Liver (tissue), 9 donors: ENCODE data around the gene RAB39B. TPM values are rescaled to one million over a fixed set of nuclear protein-coding genes. Genes with fewer than 3 reads are reported as not detected.

Experiments used
- DNase-seq: peaks from one replicate; pipeline ENCODE4 v3.0.0-alpha.2; 2017; ENCODE audit warnings: low spot score
- H3K27ac ChIP-seq, 2 donors: one replicate each; pipeline ENCODE4 v1.7.0; 2013; ENCODE audit warnings: inconsistent platforms in 2 of 2, low read length in 2 of 2, control low read depth in 1 of 2, low read depth in 1 of 2, mild to moderate bottlenecking in 1 of 2
- H3K27me3 ChIP-seq, 4 donors: one replicate each; pipeline versions ENCODE4 v1.6.1 to v1.7.0; 2013; ENCODE audit warnings: low read length in 3 of 4, inconsistent platforms in 1 of 4, mild to moderate bottlenecking in 1 of 4, moderate library complexity in 1 of 4; ENCODE audit not compliant: control insufficient read depth in 4 of 4, insufficient read depth in 4 of 4
- H3K36me3 ChIP-seq, 4 donors: one replicate each; pipeline versions ENCODE4 v1.6.1 to v1.7.0; 2013; ENCODE audit warnings: low read length in 3 of 4, mild to moderate bottlenecking in 3 of 4, low read depth in 1 of 4, moderate library complexity in 1 of 4; ENCODE audit not compliant: control insufficient read depth in 4 of 4, insufficient read depth in 3 of 4
- H3K4me1 ChIP-seq, 4 donors: one replicate each; pipeline versions ENCODE4 v1.6.1 to v1.7.0; 2013; ENCODE audit warnings: low read length in 3 of 4, mild to moderate bottlenecking in 3 of 4, moderate library complexity in 1 of 4; ENCODE audit not compliant: control insufficient read depth in 4 of 4, insufficient read depth in 4 of 4
- H3K4me3 ChIP-seq, 3 donors: one replicate each; pipeline versions ENCODE4 v1.6.1 to v1.7.0; 2013; ENCODE audit warnings: low read length in 3 of 3, control low read depth in 1 of 3, low read depth in 1 of 3, mild to moderate bottlenecking in 1 of 3
- H3K9ac ChIP-seq, 2 donors: one replicate each; pipeline ENCODE4 v1.7.0; 2013; ENCODE audit warnings: low read length in 2 of 2, mild to moderate bottlenecking in 2 of 2, moderate library complexity in 2 of 2, control low read depth in 1 of 2, low read depth in 1 of 2
- H3K9me3 ChIP-seq, 4 donors: one replicate each; pipeline versions ENCODE4 v1.6.1 to v1.7.0; 2013; ENCODE audit warnings: low read length in 3 of 4; ENCODE audit not compliant: control insufficient read depth in 4 of 4
- CTCF ChIP-seq: fragments of 150-350 bp; IDR thresholded peaks from 2 replicates; pipeline ENCODE4 v1.5.1; 2017; ENCODE audit warnings: improper control_type of control experiment, low read depth, low read length; ENCODE audit not compliant: missing input control
- EGR1 ChIP-seq, 2 donors: IDR thresholded peaks; 2 replicates each; pipeline ENCODE4 v1.6.1; 2016 to 2018; ENCODE audit warnings: antibody characterized with exemption in 2 of 2, low read depth in 2 of 2
- FOXA1 ChIP-seq: IDR thresholded peaks from 2 replicates; pipeline ENCODE4 v1.6.1; 2016; ENCODE audit warnings: antibody characterized with exemption
- FOXA2 ChIP-seq: IDR thresholded peaks from 2 replicates; pipeline ENCODE4 v1.6.1; 2016; ENCODE audit warnings: antibody characterized with exemption
- GABPA ChIP-seq, 2 donors: IDR thresholded peaks in 1 of 2; conservative IDR thresholded peaks in 1 of 2; 2 replicates each; pipeline ENCODE4 v1.6.1; 2016; ENCODE audit warnings: antibody characterized with exemption in 2 of 2, mild to moderate bottlenecking in 1 of 2, moderate library complexity in 1 of 2
- HNF4A ChIP-seq, 2 donors: conservative IDR thresholded peaks; 2 replicates each; pipeline ENCODE4 v1.6.1; 2016; ENCODE audit warnings: antibody characterized with exemption in 2 of 2, mild to moderate bottlenecking in 2 of 2
- HNF4G ChIP-seq: IDR thresholded peaks from 2 replicates; pipeline ENCODE4 v1.6.1; 2016; ENCODE audit warnings: antibody characterized with exemption
- JUND ChIP-seq, 2 donors: IDR thresholded peaks; 2 replicates each; pipeline ENCODE4 v1.6.1; 2016; ENCODE audit warnings: antibody characterized with exemption in 2 of 2
- NR2F2 ChIP-seq: IDR thresholded peaks from 2 replicates; pipeline ENCODE4 v1.6.1; 2016; ENCODE audit warnings: antibody characterized with exemption
- RAD21 ChIP-seq, 2 donors: IDR thresholded peaks; 2 replicates each; pipeline ENCODE4 v1.6.1; 2016; ENCODE audit warnings: antibody characterized with exemption in 2 of 2, mild to moderate bottlenecking in 2 of 2
- RXRA ChIP-seq, 2 donors: IDR thresholded peaks; 2 replicates each; pipeline ENCODE4 v1.6.1; 2017 to 2018; ENCODE audit warnings: antibody characterized with exemption in 2 of 2, mild to moderate bottlenecking in 1 of 2
- SP1 ChIP-seq: IDR thresholded peaks from 2 replicates; pipeline ENCODE4 v1.6.1; 2018; ENCODE audit warnings: antibody characterized with exemption, mild to moderate bottlenecking
- TAF1 ChIP-seq: conservative IDR thresholded peaks from 2 replicates; pipeline ENCODE4 v1.6.1; 2016; ENCODE audit warnings: antibody characterized with exemption, mild to moderate bottlenecking
- YY1 ChIP-seq: IDR thresholded peaks from 2 replicates; pipeline ENCODE4 v1.6.1; 2016; ENCODE audit warnings: antibody characterized with exemption, mild to moderate bottlenecking
- ZBTB33 ChIP-seq: IDR thresholded peaks from 2 replicates; pipeline ENCODE4 v1.6.1; 2016; ENCODE audit warnings: antibody characterized with exemption
- WGBS: extraction: QIAGEN DNeasy Blood & Tissue Kit; methylation state at CpG from one replicate; pipeline ENCODE4 v1.1.7; 2013; 5-methylcytosine and 5-hydroxymethylcytosine counted together
- polyA plus RNA-seq, 2 donors: library from polyadenylated mRNA; stranded (reverse) in 1 of 2; unstranded in 1 of 2; fragments of 200-250 nt in 1 of 2; fragments of >200 nt in 1 of 2; fragmentation: Nextera tagmentation in 1 of 2; extraction: Ambion mirVana in 1 of 2; gene quantifications; one replicate each; pipeline versions ENCODE4 v1.2.1 to v1.2.3, GENCODE V29; 2013 to 2015
- total RNA-seq, 2 donors: library from RNA; depleted of rRNA; stranded (reverse); fragments of >200 nt; gene quantifications; one replicate each; pipeline ENCODE4 v1.2.3, GENCODE V29; 2014
- TF ChIP-seq, protein P1 (sequence below): IDR thresholded peaks from 2 replicates; pipeline ENCODE4 v1.6.1; 2016; ENCODE audit warnings: antibody characterized with exemption, mild to moderate bottlenecking
- donor health status: healthy.
- donor health status: healthy.
- donor health status: healthy.
- donor health status: healthy.
- donor health status: healthy.

RAB39B gene
- total and polyA plus RNA-seq, 4 donors, result 0.07 to 0.75 (median 0.17) TPM; not detected in 1

- Histone ChIP-seq H3K9me3 (no peaks in the 10 kb centered on the region), H3K9ac (no peak overlapping the region), H3K4me1 (no peaks in the 10 kb centered on the region), H3K27me3 (no peaks in the 10 kb centered on the region), H3K4me3 (no peak overlapping the region), H3K36me3 (no peaks in the 10 kb centered on the region), H3K27ac (no peak overlapping the region)
- 38% methylated on average over 1 of the region's 1 CpG for WGBS
- TF ChIP-seq TAF1, result no peak
- TF ChIP-seq ZBTB33, result no peak
- no peak for TF ChIP-seq GABPA (IDR thresholded peaks at IDR 0.05 in 1 of 2, conservative IDR thresholded peaks at IDR 0.05 in 1 of 2)
- no peak for TF ChIP-seq NR2F2
- TF ChIP-seq CTCF, result no peak
- no peak for TF ChIP-seq YY1
- TF ChIP-seq FOXA1, result no peak
- TF ChIP-seq HNF4A (conservative IDR thresholded peaks at IDR 0.05), result no peak
- DNase-seq, result no peak
Observed at GRCh38 chrX:155251391-155251790, 12.9 kb downstream of the RAB39B start.

DNA sequence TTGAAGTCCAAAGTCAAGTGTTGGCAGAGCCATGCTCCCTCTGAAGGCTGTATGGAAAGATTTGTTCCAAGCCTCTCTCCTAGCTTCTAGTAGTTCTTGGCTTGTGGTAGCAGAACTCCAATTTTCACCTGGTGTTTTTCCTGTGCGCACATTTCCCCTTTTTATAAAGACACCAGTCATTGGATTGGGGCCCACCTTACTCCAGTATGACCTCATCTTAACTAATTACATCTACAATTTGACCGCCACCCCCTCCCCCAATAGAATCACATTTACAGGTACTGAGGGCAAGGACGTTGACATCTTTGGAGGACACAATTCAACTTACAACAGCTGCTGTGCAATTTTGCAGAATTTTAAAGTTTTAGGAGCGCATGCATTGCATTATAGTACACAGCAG is 16.8 kb downstream of the RAB39B start:
- Histone ChIP-seq H3K27ac (no peak overlapping the region), H3K4me1 (peaks cover 0 to under 1% (median 0%) of the 10 kb centered on the region in 4 donors), H3K9me3 (no peaks in the 10 kb centered on the region), H3K9ac (no peak overlapping the region), H3K36me3 (no peaks in the 10 kb centered on the region), H3K4me3 (no peak overlapping the region), H3K27me3 (no peaks in the 10 kb centered on the region)
- no peak for DNase-seq
- no peak for TF ChIP-seq HNF4G
- 80% methylated on average over 4 of the region's 4 CpGs for WGBS

DNA sequence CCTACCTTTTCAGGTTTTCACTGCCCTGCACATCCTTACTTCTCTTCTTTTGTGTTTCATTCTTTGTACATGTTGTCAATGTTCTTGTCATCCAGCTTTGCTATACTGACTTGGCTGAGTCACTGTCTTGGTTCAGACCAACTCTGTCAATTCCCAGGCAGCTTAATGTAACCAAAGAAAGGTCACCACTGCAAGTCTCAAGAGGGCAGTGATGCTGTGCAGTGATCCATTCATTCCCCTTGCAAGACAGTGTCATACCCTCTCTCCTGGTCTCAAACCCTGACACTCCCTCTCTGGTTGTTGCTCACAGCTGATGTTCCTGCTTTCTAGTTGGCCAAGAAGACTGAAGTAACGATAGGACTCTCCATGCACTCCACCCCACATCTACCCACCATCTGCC is 17.5 kb downstream of the RAB39B start:
- Histone ChIP-seq H3K9ac (no peak overlapping the region), H3K4me3 (no peak overlapping the region), H3K4me1 (peaks cover 0 to 6% (median 0%) of the 10 kb centered on the region in 4 donors), H3K27me3 (no peaks in the 10 kb centered on the region), H3K27ac (no peak overlapping the region), H3K9me3 (no peaks in the 10 kb centered on the region), H3K36me3 (no peaks in the 10 kb centered on the region)
- DNase-seq, result no peak
- WGBS, result 93% methylated on average over 1 of the region's 1 CpG
- TF ChIP-seq ZBTB33, result no peak
- no peak for TF ChIP-seq JUND (IDR thresholded peaks at IDR 0.05)
- TF ChIP-seq FOXA1, result no peak
- TF ChIP-seq FOXA2, result no peak
- TF ChIP-seq GABPA (IDR thresholded peaks at IDR 0.05 in 1 of 2, conservative IDR thresholded peaks at IDR 0.05 in 1 of 2), result no peak
- no peak for TF ChIP-seq CTCF
- TF ChIP-seq, protein P1, sequence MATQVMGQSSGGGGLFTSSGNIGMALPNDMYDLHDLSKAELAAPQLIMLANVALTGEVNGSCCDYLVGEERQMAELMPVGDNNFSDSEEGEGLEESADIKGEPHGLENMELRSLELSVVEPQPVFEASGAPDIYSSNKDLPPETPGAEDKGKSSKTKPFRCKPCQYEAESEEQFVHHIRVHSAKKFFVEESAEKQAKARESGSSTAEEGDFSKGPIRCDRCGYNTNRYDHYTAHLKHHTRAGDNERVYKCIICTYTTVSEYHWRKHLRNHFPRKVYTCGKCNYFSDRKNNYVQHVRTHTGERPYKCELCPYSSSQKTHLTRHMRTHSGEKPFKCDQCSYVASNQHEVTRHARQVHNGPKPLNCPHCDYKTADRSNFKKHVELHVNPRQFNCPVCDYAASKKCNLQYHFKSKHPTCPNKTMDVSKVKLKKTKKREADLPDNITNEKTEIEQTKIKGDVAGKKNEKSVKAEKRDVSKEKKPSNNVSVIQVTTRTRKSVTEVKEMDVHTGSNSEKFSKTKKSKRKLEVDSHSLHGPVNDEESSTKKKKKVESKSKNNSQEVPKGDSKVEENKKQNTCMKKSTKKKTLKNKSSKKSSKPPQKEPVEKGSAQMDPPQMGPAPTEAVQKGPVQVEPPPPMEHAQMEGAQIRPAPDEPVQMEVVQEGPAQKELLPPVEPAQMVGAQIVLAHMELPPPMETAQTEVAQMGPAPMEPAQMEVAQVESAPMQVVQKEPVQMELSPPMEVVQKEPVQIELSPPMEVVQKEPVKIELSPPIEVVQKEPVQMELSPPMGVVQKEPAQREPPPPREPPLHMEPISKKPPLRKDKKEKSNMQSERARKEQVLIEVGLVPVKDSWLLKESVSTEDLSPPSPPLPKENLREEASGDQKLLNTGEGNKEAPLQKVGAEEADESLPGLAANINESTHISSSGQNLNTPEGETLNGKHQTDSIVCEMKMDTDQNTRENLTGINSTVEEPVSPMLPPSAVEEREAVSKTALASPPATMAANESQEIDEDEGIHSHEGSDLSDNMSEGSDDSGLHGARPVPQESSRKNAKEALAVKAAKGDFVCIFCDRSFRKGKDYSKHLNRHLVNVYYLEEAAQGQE, result no peak
- TF ChIP-seq RAD21 (IDR thresholded peaks at IDR 0.05), result no peak
- TF ChIP-seq TAF1, result no peak
- no peak for TF ChIP-seq RXRA (IDR thresholded peaks at IDR 0.05)
- TF ChIP-seq SP1, result no peak
- no peak for TF ChIP-seq YY1
- no peak for TF ChIP-seq EGR1 (IDR thresholded peaks at IDR 0.05; ENCODE audit: low read depth in 2 of 2)
- no peak for TF ChIP-seq HNF4A (conservative IDR thresholded peaks at IDR 0.05)
